ENCODE results near the gene FTCD.
"Not testable (repeated sequence)": the region's sequence is repeated elsewhere in the genome, so short reads cannot be mapped to it uniquely, and the experiment has no call there.

Gene FTCD, protein sequence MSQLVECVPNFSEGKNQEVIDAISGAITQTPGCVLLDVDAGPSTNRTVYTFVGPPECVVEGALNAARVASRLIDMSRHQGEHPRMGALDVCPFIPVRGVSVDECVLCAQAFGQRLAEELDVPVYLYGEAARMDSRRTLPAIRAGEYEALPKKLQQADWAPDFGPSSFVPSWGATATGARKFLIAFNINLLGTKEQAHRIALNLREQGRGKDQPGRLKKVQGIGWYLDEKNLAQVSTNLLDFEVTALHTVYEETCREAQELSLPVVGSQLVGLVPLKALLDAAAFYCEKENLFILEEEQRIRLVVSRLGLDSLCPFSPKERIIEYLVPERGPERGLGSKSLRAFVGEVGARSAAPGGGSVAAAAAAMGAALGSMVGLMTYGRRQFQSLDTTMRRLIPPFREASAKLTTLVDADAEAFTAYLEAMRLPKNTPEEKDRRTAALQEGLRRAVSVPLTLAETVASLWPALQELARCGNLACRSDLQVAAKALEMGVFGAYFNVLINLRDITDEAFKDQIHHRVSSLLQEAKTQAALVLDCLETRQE

DNA sequence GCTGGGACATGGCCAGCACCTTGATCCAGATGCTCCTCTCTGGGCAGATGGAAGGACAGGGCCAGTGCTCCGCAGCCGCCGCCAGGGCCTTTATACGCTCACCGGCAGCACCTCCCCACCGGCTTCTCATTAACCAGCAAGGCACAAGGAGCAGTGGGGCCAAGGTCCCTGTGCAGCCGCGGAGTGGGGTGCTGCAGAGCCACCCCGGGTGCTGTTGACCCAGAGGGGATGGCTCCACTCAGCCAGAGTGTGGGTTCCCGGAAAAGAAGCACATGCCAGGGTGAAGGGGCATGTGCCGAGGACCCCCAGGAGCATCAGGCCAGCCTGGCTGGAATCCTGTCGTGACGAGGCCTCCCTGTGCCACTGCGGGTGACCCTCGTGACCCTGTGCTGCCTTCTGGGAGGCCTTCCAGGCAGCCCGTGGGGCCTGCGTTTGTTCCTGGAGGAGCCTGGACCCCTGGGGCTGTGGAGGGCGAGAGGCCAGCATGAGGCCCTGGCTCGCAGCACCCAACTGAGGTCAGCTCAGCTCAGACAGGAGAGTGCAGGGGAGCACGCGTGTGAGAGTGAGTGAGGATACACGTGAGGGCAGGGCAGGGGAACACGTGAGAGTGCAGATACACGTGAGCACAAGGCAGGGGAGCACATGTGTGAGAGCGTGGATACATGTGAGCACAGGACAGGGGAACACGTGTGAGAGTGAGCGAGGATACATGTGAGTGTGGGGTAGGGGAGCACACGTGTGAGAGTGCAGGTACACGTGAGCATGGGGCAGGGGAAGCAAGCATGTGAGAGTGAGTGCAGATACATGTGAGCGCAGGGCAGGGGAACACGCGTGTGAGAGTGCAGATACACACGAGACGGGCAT is at the start of gene FTCD:
Gene FTCD (minus strand): TSS at position 66 of the 864 bp plus-strand sequence. CDS start 56 bp downstream, at position 10.
- DNase-seq: no peak

- DNase-seq: no peak
These were observed 49.8 kb upstream of the FTCD start for GRCh38 chr21:46205166-46205565.

DNA sequence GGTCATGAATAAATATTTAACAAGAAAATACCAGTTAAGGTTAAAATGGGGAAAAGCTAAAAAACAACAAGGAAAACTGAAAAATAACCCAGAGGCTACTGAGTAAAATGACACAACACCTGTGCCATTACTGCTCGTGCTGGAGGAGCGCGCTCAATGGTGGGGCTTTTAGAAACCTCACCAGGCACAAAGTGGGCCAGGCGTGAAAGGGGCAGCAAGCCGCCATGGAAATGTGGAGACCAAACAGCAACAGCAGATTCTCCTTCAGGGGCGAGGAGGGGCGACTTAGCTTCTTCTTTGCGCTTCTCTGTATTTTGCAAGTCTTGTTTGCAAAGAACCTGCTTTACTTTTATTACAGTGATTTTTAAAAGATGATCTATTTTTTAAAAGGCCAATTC is 47.8 kb upstream of the FTCD start:
- DNase-seq: no peak

- DNase-seq: no peak
These were observed 47.3 kb upstream of the FTCD start for GRCh38 chr21:46202592-46203202.

DNA sequence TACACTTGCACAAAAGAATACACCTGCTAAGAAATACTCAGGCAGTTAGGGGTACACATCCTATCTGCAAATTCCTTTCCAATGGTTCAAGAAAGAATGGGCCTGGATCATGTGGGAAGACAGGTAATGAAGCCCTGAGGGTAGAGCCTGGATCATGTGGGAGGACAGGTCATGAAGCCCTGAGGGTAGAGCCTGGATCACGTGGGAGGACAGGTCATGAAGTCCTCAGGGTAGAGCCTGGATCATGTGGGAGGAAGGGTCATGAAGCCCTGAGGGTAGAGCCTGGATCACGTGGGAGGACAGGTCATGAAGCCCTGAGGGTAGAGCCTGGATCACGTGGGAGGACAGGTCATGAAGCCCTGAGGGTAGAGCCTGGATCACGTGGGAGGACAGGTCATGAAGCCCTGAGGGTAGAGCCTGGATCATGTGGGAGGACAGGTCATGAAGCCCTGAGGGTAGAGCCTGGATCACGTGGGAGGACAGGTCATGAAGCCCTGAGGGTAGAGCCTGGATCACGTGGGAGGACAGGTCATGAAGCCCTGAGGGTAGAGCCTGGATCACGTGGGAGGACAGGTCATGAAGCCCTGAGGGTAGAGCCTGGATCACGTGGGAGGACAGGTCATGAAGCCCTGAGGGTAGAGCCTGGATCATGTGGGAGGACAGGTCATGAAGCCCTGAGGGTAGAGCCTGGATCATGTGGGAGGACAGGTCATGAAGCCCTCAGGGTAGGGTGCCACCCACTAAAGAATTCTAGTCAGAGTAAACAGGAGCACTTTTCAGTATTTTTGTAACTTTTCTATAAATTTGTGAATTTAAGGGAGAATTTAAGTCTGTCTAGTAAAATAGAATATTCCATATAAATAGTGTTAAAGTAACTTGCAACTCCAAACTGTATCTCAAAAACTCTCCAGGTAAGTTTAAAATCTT is 45.8 kb upstream of the FTCD start:
- not testable (repeated sequence) for DNase-seq

DNA sequence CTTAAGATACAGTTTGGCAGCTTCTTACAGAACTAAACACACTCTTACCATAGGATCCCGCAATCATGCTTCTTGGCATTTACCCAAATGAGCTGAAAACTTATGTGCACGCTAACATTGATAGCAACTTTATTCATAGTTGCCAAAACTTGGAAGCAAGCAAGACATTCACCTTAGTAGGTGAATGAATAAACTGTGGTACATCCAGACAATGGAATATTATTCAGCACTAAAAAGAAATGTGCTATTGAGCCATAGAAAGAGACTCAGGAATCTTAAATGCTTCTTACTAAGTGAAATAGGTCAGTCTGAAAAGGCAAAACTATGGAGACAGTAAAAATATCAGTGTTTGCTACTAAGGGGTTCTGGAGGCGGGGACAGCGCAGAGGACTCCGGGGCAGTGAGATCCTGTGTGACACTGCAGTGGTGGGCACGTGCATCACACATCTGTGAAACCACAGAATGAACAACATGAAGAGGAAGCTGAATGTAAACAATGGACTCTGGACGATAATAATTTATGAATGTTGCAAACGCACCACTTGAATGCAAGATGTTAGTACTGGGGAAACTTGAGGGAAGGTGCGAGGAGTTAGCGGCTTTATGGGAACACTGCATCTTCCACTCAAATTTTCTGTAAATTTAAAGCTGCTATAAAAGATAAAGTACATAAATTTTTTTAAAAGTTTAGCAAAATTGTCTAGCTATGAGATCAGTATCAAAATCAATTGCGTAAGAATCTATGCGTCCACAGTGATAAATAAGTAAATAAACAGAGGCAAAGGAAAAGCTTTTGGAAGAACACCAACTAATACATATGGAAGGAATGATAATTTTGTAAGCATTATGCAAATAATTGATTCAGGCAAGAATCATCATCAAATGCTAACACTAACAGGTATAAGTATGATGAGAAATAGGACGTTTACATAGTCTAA is 44.3 kb upstream of the FTCD start:
- DNase-seq: no peak

- DNase-seq: no peak
These were observed 41.4 kb upstream of the FTCD start for GRCh38 chr21:46196733-46197132.

DNA sequence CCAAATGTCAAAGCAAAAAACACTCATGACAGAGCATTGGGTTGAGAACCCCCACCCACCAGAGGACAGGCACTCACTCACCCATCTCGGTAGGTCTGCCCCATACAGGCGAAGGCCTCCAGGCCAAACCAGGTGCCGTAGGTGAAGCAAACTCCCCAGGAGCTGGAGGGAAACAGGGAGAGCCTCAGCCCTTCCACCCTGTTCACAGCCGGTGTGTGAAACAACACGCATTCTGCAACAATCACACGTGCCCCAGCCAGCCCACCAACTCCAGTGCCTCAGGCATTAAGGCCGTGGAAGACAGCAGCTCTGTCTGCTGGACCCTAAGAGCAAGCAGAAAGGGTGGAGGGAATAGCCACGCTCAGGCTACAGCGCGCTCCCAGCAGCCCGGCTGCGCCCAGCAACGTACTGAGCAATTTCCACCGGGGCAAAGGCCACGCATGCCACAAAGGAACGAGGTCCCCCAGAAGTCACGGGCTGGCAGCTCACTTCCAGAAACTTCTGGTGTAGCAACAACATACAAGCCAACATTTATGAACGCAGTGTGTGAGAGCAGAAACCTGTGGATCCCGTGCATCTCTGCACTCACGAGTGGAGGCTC is 40.3 kb upstream of the FTCD start:
- no peak for DNase-seq

GRCh38 chr21:46194374-46195334 is 39.3 kb upstream of the FTCD start:
- no peak for DNase-seq

DNA sequence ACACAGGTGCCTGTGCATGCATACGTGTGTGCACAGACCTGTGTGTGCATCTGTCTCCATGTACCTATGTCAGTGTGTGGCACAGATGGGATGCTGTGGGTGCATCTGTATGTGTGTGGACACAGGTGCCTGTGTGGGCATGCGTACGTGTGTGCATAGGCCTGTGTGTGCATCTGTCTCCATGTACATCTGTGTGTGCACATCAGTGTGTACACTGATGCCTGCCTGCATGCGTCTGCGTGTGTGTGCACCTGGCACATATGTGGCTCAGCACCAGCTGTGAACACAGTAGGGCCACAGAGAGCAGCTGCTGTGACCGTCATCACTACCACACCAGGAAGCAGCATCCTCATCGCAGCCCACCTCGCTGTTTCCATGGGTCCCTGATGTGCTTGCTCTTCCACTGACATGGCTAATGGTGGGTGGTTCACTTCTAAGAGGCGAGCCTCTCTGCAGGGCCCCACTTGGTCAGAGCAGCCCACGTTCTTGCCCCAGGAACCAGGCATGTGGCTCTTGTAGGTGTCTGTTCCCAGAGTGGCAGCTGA is 38.5 kb upstream of the FTCD start:
- DNase-seq: no peak

- no peak for DNase-seq
These were observed 36.6 kb upstream of the FTCD start for GRCh38 chr21:46191686-46192575.

DNA sequence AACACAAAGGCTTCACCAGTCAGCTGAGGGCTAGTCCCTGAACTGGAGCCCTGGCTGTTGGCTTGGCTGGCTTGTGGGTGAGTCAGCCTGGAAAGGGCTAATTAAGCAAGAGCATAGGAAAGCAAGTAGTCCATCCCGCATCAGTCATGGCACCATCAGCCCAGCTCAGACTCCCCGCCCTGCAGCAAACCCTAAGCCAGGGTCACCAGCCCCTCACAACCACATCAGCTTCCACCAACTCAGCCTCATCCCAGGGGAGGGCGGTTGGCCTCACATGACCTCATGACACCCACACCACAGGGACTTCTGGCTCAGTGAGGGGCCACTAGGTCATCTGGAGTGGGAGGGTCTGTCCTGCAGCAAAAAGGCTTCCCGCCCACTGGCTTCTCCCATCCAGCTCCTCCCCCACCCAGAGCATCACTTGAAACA is 35.9 kb upstream of the FTCD start:
- DNase-seq: no peak

GRCh38 chr21:46190491-46191131 is 35.2 kb upstream of the FTCD start:
- no peak for DNase-seq

GRCh38 chr21:46189959-46190490 is 34.6 kb upstream of the FTCD start:
- DNase-seq: no peak

GRCh38 chr21:46189213-46189958 is 34.0 kb upstream of the FTCD start:
- DNase-seq: no peak

Data from NCI-H1417 treated with DMSO at 0.1 percent for 48 hours (cell line).